Trophoblast cell (in vitro differentiated cells and primary cell): ENCODE results near the gene TTLL1.
A peak's percentile ranks its signal among the peaks of the same experiment; 100 is the strongest.

ENCODE experiments used
- DNase-seq, 2 donors: peaks; one replicate each; pipeline ENCODE4 v3.0.0-alpha.2; 2016
- H2AFZ ChIP-seq: 2 replicates; pipeline ENCODE4 v1.6.1; 2013; ENCODE audit warnings: low read length, moderate library complexity, mild to moderate bottlenecking; ENCODE audit not compliant: insufficient read depth, poor library complexity
- H2AK5ac ChIP-seq: 2 replicates; pipeline ENCODE4 v1.6.1; 2013; ENCODE audit warnings: mild to moderate bottlenecking, low read length
- H2BK120ac ChIP-seq: 2 replicates; pipeline ENCODE4 v1.6.1; 2013; ENCODE audit warnings: low read length, mild to moderate bottlenecking, moderate library complexity; ENCODE audit not compliant: insufficient read depth, poor library complexity
- H2BK12ac ChIP-seq: 2 replicates; pipeline ENCODE4 v1.6.1; 2013; ENCODE audit warnings: mild to moderate bottlenecking, low read length, moderate library complexity
- H2BK5ac ChIP-seq: 2 replicates; pipeline ENCODE4 v1.6.1; 2013; ENCODE audit warnings: low read length, low read depth, moderate library complexity, mild to moderate bottlenecking; ENCODE audit not compliant: poor library complexity
- H3K14ac ChIP-seq: 2 replicates; pipeline ENCODE4 v1.6.1; 2013; ENCODE audit warnings: mild to moderate bottlenecking, low read length
- H3K18ac ChIP-seq: 2 replicates; pipeline ENCODE4 v1.6.1; 2013; ENCODE audit warnings: mild to moderate bottlenecking, low read length
- H3K23ac ChIP-seq: 2 replicates; pipeline ENCODE4 v1.6.1; 2013; ENCODE audit warnings: low read length
- H3K27ac ChIP-seq: 2 replicates; pipeline ENCODE4 v1.5.1; 2013; ENCODE audit warnings: low read depth, mild to moderate bottlenecking, inconsistent platforms, low read length, moderate library complexity
- H3K27me3 ChIP-seq: 2 replicates; pipeline ENCODE4 v1.6.1; 2013; ENCODE audit warnings: inconsistent platforms, mild to moderate bottlenecking, low read length, moderate library complexity; ENCODE audit not compliant: insufficient read depth
- H3K36me3 ChIP-seq, 2 experiments: 1 replicate in 1 of 2; 2 replicates in 1 of 2; pipeline ENCODE4 v1.6.1; 2013; ENCODE audit warnings: low read length in 2 of 2, mild to moderate bottlenecking in 2 of 2, moderate library complexity in 1 of 2; ENCODE audit not compliant: insufficient read depth in 2 of 2, control insufficient read depth in 1 of 2
- H3K4ac ChIP-seq: 2 replicates; pipeline ENCODE4 v1.6.1; 2013; ENCODE audit warnings: low read depth, mild to moderate bottlenecking, low read length, moderate library complexity
- H3K4me1 ChIP-seq, 2 experiments: 1 replicate in 1 of 2; 2 replicates in 1 of 2; pipeline ENCODE4 v1.6.1; 2013; ENCODE audit warnings: low read length in 2 of 2, mild to moderate bottlenecking in 2 of 2, moderate library complexity in 1 of 2; ENCODE audit not compliant: insufficient read depth in 2 of 2, control insufficient read depth in 1 of 2
- H3K4me2 ChIP-seq: 2 replicates; pipeline ENCODE4 v1.6.1; 2013; ENCODE audit warnings: inconsistent platforms, mild to moderate bottlenecking, low read length, moderate library complexity
- H3K4me3 ChIP-seq: 2 replicates; pipeline ENCODE4 v1.5.1; 2013; ENCODE audit warnings: mild to moderate bottlenecking, low read depth, low read length, inconsistent platforms
- H3K79me1 ChIP-seq: one replicate; pipeline ENCODE4 v1.6.1; 2013; ENCODE audit warnings: low read length
- H3K79me2 ChIP-seq: 2 replicates; pipeline ENCODE4 v1.6.1; 2013; ENCODE audit warnings: low read length, mild to moderate bottlenecking; ENCODE audit not compliant: control insufficient read depth, insufficient read depth, poor library complexity
- H3K9ac ChIP-seq: 2 replicates; pipeline ENCODE4 v1.6.1; 2013; ENCODE audit warnings: mild to moderate bottlenecking, low read length
- H3K9me3 ChIP-seq: 2 replicates; pipeline ENCODE4 v1.6.1; 2013; ENCODE audit warnings: low read depth, mild to moderate bottlenecking, control low read depth, inconsistent platforms, low read length; ENCODE audit not compliant: insufficient read depth
- H4K12ac ChIP-seq: 2 replicates; pipeline ENCODE4 v1.6.1; 2013; ENCODE audit warnings: low read depth, mild to moderate bottlenecking, low read length, moderate library complexity
- H4K8ac ChIP-seq: 2 replicates; pipeline ENCODE4 v1.6.1; 2013; ENCODE audit warnings: low read depth, mild to moderate bottlenecking, low read length, moderate library complexity
- H4K91ac ChIP-seq: one replicate; pipeline ENCODE4 v1.6.1; 2013; ENCODE audit warnings: low read depth, mild to moderate bottlenecking, low read length, moderate library complexity
- WGBS: extraction: QIAGEN DNeasy Blood & Tissue Kit; methylation state at CpG from one replicate; pipeline ENCODE4 v1.1.7; 2013; ENCODE audit warnings: missing lambda C conversion rate; ENCODE audit not compliant: insufficient read length, insufficient coverage; ENCODE audit errors: extremely low coverage; 5-methylcytosine and 5-hydroxymethylcytosine counted together

The TTLL1 gene

DNA sequence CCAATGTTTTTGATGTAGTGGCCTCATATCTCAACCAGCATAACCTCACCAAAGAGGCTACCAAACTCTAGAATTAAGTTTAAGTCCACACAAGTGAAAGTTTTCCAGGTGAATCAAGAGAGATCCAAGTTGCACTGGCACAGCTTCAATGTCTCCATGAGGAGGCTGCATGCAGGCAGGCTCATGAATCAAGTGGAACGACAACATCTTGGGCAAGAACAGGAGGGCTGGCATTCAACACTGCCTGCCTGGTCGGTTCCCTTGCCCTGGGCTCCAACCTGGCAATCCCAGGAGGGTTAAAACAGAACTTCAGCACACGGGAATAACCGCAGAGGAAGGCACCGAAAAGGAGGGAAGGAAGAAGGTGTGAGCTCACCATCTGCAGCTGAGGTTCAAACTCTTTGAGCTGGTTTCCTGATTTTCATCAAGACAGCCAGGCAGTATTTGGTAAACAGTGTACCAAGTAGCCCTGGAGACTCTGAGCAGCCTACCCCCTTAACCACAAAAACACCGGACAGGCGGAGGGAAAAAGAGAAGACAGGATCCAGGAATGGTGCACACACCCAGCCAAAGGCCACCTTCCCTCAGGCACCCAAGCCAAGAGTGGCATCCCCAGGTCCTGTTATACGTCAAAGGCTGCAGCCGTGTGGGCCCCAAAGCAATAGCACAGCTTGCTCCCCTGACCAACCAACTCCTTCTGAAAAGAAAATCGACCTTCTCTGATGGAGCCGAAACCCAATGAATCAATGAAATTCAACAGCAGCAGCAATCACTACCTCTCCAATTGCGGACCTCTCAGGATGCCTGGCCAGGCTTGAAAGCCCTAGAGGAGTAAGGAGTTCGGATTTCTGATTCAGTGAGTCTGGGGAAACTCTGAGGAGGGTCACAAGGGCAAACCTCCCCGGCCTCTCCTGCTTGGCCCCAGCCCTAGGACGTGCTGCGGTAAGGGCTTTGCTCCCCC lies 75.6 kb downstream of the TTLL1 start:
- Histone ChIP-seq H3K4me1 (peaks cover 22 to 30% of the 10 kb centered on the region in 2 experiments), H3K23ac (no peak overlapping the region), H3K9me3 (no peaks in the 10 kb centered on the region), H3K18ac (peak overlapping the region; percentile 92), H4K12ac (peak overlapping the region; percentile 39), H3K4me2 (peak overlapping the region; percentile 75), H3K79me1 (peaks cover 28% of the 10 kb centered on the region), H2BK120ac (peak overlapping the region; percentile 68), H3K4ac (peak overlapping the region; percentile 89), H4K91ac (peak overlapping the region; percentile 85), H3K4me3 (peak overlapping the region; percentile 88), H2BK12ac (no peak overlapping the region), H3K36me3 (no peaks in the 10 kb centered on the region), H3K9ac (peak overlapping the region; percentile 70), H4K8ac (peak overlapping the region; percentile 70), H3K27me3 (no peaks in the 10 kb centered on the region), H3K14ac (peak overlapping the region; percentile 91), H3K79me2 (peaks cover 21% of the 10 kb centered on the region), H2AK5ac (peak overlapping the region; percentile 15), H2BK5ac (peak overlapping the region; percentile 87), H3K27ac (peak overlapping the region; percentile 90), H2AFZ (peak overlapping the region; percentile 61)
- DNase-seq = peak; percentile 27 to 51
- no CpG with 5 or more reads among the region's 16 CpGs for WGBS

DNA sequence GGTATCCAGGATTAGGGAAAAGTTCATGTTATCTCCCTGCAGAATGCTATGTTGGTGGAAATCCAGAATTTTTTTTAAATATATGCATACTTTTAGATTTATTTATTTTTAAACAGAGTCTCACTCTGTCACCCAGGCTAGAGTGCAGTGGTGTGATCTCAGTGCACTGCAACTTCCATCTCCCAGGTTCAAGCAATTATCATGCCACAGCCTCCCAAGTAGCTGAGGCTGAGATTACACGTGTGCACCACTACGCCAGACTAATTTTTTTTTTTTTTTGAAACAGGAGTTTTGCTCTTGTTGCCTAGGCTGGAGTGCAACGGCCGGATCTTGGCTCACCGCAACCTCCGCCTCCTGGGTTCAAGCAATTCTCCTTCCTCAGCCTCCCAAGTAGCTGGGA lies 76.8 kb downstream of the TTLL1 start:
- H3K4me1 ChIP-seq = peaks cover 26 to 35% of the 10 kb centered on the region in 2 experiments

DNA sequence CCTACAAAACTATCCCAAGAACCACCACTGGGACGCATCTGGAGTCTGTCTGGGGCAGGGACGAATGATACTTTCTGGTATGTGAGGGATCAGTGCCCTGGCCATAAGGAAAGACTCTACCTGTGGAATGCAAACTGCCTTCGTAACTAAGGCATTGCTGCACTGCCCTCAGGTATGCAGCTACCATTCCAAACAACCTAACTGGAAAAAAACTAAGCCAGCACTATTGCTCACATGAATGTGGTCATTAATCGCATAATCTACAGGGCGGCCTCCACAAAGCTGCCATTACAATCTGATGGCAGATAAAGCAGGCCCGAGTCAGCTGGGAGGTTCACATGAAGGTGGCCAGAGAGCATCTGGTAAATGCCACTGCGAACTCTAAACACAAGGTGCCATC lies 78.1 kb downstream of the TTLL1 start:
- no peak overlapping the region for H2BK120ac ChIP-seq
- H2BK5ac ChIP-seq = no peak overlapping the region
- no peak overlapping the region for H4K8ac ChIP-seq
- WGBS = no CpG with 5 or more reads among the region's 7 CpGs
- H3K36me3 ChIP-seq = no peaks in the 10 kb centered on the region
- no peak overlapping the region for H3K14ac ChIP-seq
- H3K27me3 ChIP-seq = no peaks in the 10 kb centered on the region
- no peak overlapping the region for H3K23ac ChIP-seq
- H3K79me2 ChIP-seq = peaks cover 25% of the 10 kb centered on the region
- peaks cover 32% of the 10 kb centered on the region for H3K79me1 ChIP-seq
- peaks cover 38 to 47% of the 10 kb centered on the region in 2 experiments for H3K4me1 ChIP-seq
- no peak overlapping the region for H2AFZ ChIP-seq
- H3K9ac ChIP-seq = no peak overlapping the region
- H2BK12ac ChIP-seq = no peak overlapping the region
- no peak overlapping the region for H4K91ac ChIP-seq
- no peak overlapping the region for H3K18ac ChIP-seq
- DNase-seq = peak; percentile 93 to 98
- peak overlapping the region; percentile 46 for H3K4me2 ChIP-seq
- no peak overlapping the region for H3K4ac ChIP-seq
- H3K9me3 ChIP-seq = no peaks in the 10 kb centered on the region
- H4K12ac ChIP-seq = no peak overlapping the region
- peak overlapping the region; percentile 77 for H3K27ac ChIP-seq
- H3K4me3 ChIP-seq = no peak overlapping the region
- H2AK5ac ChIP-seq = no peak overlapping the region

More for the DNA sequence above, 76.8 kb downstream of the TTLL1 start:
- no peak overlapping the region for H4K12ac ChIP-seq
- H2BK5ac ChIP-seq = no peak overlapping the region
- no peak overlapping the region for H2BK12ac ChIP-seq
- DNase-seq = peak; percentile 57 to 68
- H3K18ac ChIP-seq = no peak overlapping the region
- H3K4ac ChIP-seq = peak overlapping the region; percentile 85
- H3K4me2 ChIP-seq = no peak overlapping the region
- no peak overlapping the region for H3K9ac ChIP-seq
- H4K8ac ChIP-seq = no peak overlapping the region
- H4K91ac ChIP-seq = no peak overlapping the region
- WGBS = no CpG with 5 or more reads among the region's 6 CpGs
- H3K9me3 ChIP-seq = no peaks in the 10 kb centered on the region
- no peaks in the 10 kb centered on the region for H3K27me3 ChIP-seq
- H3K14ac ChIP-seq = no peak overlapping the region
- no peak overlapping the region for H2AK5ac ChIP-seq
- peaks cover 29% of the 10 kb centered on the region for H3K79me1 ChIP-seq
- H2BK120ac ChIP-seq = no peak overlapping the region
- H2AFZ ChIP-seq = no peak overlapping the region
- H3K27ac ChIP-seq = peak overlapping the region; percentile 10
- H3K23ac ChIP-seq = no peak overlapping the region
- no peak overlapping the region for H3K4me3 ChIP-seq
- H3K79me2 ChIP-seq = peaks cover 21% of the 10 kb centered on the region
- H3K36me3 ChIP-seq = no peaks in the 10 kb centered on the region

DNA sequence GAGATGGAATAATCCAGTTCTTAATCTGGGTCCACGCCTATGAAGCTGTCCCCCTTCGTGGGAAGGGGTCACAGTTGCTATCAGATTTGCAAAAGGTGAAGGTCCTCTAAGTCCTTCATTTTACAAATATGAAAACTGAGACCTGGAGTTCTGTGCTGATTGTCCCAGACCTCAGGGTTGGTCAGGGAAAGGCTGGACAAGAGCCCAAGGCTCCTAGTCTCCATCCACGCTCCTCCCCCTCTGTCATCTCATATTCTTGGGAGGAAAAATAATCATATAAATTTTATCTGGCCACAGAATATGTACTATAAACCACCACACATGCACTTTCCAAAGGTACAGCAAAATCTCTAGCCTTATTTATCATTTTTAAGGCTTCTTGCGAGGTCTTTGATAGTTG lies 79.7 kb downstream of the TTLL1 start:
- no peak overlapping the region for H3K14ac ChIP-seq
- no peak overlapping the region for H4K12ac ChIP-seq
- H3K23ac ChIP-seq = no peak overlapping the region
- no peak overlapping the region for H2AK5ac ChIP-seq
- no peak overlapping the region for H3K18ac ChIP-seq
- no peak overlapping the region for H2BK5ac ChIP-seq
- H3K4me3 ChIP-seq = no peak overlapping the region
- no peak overlapping the region for H4K91ac ChIP-seq
- no peak overlapping the region for H3K27ac ChIP-seq
- H3K79me1 ChIP-seq = peaks cover 23% of the 10 kb centered on the region
- no peak overlapping the region for H3K9ac ChIP-seq
- peaks cover 35 to 45% of the 10 kb centered on the region in 2 experiments for H3K4me1 ChIP-seq
- H3K4me2 ChIP-seq = no peak overlapping the region
- peak overlapping the region; percentile 95 for H3K4ac ChIP-seq
- no peak overlapping the region for H2BK120ac ChIP-seq
- H3K79me2 ChIP-seq = peaks cover 34% of the 10 kb centered on the region
- H3K27me3 ChIP-seq = no peaks in the 10 kb centered on the region
- no peak overlapping the region for H2BK12ac ChIP-seq
- no peaks in the 10 kb centered on the region for H3K36me3 ChIP-seq
- no peak for DNase-seq
- no peaks in the 10 kb centered on the region for H3K9me3 ChIP-seq
- no CpG with 5 or more reads among the region's 4 CpGs for WGBS
- no peak overlapping the region for H2AFZ ChIP-seq
- no peak overlapping the region for H4K8ac ChIP-seq
